ENCODE results near the gene NCCRP1. TPM values are rescaled to one million over a fixed set of nuclear protein-coding genes. Genes with fewer than 3 reads are reported as not detected.

Gene NCCRP1
- total and polyA plus RNA-seq, 7 experiments from 2014 or later: not detected

GRCh38 chr19:39190768-39191167 is 6.0 kb upstream of the NCCRP1 start:
- H3K36me3 Mint-ChIP-seq: no peaks in the 10 kb centered on the region
- POLR2A ChIA-PET: no interaction called here

GRCh38 chr19:39192846-39193245 is 3.9 kb upstream of the NCCRP1 start:
- Histone ChIP-seq H3K27me3 (ENCODE audit: control insufficient read depth in 2 of 2, insufficient read depth in 2 of 2, low read length in 2 of 2) (peaks cover 0 to 16% of the 10 kb centered on the region in 2 donors), H3K27ac (ENCODE audit: low read depth, low read length) (no peak overlapping the region), H3K4me3 (ENCODE audit: low read length) (no peak overlapping the region), H3K9me3 (ENCODE audit: control insufficient read depth in 2 of 3, low read length in 3 of 3) (no peaks in the 10 kb centered on the region), H3K36me3 (ENCODE audit: control insufficient read depth in 2 of 3, insufficient read depth in 3 of 3, low read length in 3 of 3) (no peaks in the 10 kb centered on the region), H3K4me1 (ENCODE audit: control insufficient read depth in 2 of 2, insufficient read depth in 2 of 2, low read length in 2 of 2) (peaks cover 9 to 16% of the 10 kb centered on the region in 2 donors)
- Mint-ChIP-seq H3K9me3 (no peaks in the 10 kb centered on the region), H3K4me1 (peaks cover 12 to 24% (median 19%) of the 10 kb centered on the region in 7 donors), H3K4me3 (no peak overlapping the region), H3K27me3 (peaks cover 31 to 62% (median 39%) of the 10 kb centered on the region in 5 donors), H3K27ac (no peak overlapping the region), H3K36me3 (peaks cover 0 to 2% (median 0%) of the 10 kb centered on the region in 5 donors)
- POLR2A ChIA-PET: no interaction called here
- intact Hi-C loops (cut with micrococcal nuclease): no loop called here
- DNase-seq: no peak
- CTCF ChIA-PET: no interaction called here
- no peak for ATAC-seq

More at GRCh38 chr19:39190768-39191167, 6.0 kb upstream of the NCCRP1 start:
- H3K9me3 ChIP-seq (ENCODE audit: control insufficient read depth in 2 of 3, low read length in 3 of 3): no peaks in the 10 kb centered on the region
- H3K4me1 ChIP-seq (ENCODE audit: control insufficient read depth in 2 of 2, insufficient read depth in 2 of 2, low read length in 2 of 2): peaks cover 2 to 4% of the 10 kb centered on the region in 2 donors
- ATAC-seq (no peak), DNase-seq (no peak)
- H3K27ac ChIP-seq (ENCODE audit: low read depth, low read length): no peak overlapping the region
- CTCF ChIA-PET: no interaction called here
- H3K4me3 ChIP-seq (ENCODE audit: low read length): no peak overlapping the region
- peaks cover 0 to 6% of the 10 kb centered on the region in 2 donors for H3K27me3 ChIP-seq (ENCODE audit: control insufficient read depth in 2 of 2, insufficient read depth in 2 of 2, low read length in 2 of 2)
- intact Hi-C loops (cut with micrococcal nuclease): no loop called here
- Mint-ChIP-seq H3K9me3 (no peaks in the 10 kb centered on the region), H3K4me3 (no peak overlapping the region), H3K4me1 (peaks cover 8 to 13% (median 9%) of the 10 kb centered on the region in 7 donors), H3K27me3 (peaks cover 22 to 51% (median 28%) of the 10 kb centered on the region in 5 donors), H3K27ac (no peak overlapping the region)
- H3K36me3 ChIP-seq (ENCODE audit: control insufficient read depth in 2 of 3, insufficient read depth in 3 of 3, low read length in 3 of 3): no peaks in the 10 kb centered on the region

GRCh38 chr19:39193803-39194202 is 3.0 kb upstream of the NCCRP1 start:
- intact Hi-C loops (cut with micrococcal nuclease): no loop called here
- DNase-seq: no peak
- H3K4me1 Mint-ChIP-seq: peaks cover 12 to 24% (median 19%) of the 10 kb centered on the region in 7 donors
- H3K27me3 Mint-ChIP-seq: peaks cover 34 to 68% (median 46%) of the 10 kb centered on the region in 5 donors
- CTCF ChIA-PET: no interaction called here
- no peak overlapping the region for H3K27ac Mint-ChIP-seq
- no peak for ATAC-seq
- Histone ChIP-seq H3K4me1 (ENCODE audit: control insufficient read depth in 2 of 2, insufficient read depth in 2 of 2, low read length in 2 of 2) (peaks cover 9 to 16% of the 10 kb centered on the region in 2 donors), H3K36me3 (ENCODE audit: control insufficient read depth in 2 of 3, insufficient read depth in 3 of 3, low read length in 3 of 3) (no peaks in the 10 kb centered on the region), H3K27ac (ENCODE audit: low read depth, low read length) (no peak overlapping the region), H3K4me3 (ENCODE audit: low read length) (no peak overlapping the region), H3K9me3 (ENCODE audit: control insufficient read depth in 2 of 3, low read length in 3 of 3) (no peaks in the 10 kb centered on the region), H3K27me3 (ENCODE audit: control insufficient read depth in 2 of 2, insufficient read depth in 2 of 2, low read length in 2 of 2) (peaks cover 0 to 16% of the 10 kb centered on the region in 2 donors)
- POLR2A ChIA-PET: no interaction called here
- peaks cover 0 to 2% (median 0%) of the 10 kb centered on the region in 5 donors for H3K36me3 Mint-ChIP-seq
- H3K9me3 Mint-ChIP-seq: no peaks in the 10 kb centered on the region
- no peak overlapping the region for H3K4me3 Mint-ChIP-seq

DNA sequence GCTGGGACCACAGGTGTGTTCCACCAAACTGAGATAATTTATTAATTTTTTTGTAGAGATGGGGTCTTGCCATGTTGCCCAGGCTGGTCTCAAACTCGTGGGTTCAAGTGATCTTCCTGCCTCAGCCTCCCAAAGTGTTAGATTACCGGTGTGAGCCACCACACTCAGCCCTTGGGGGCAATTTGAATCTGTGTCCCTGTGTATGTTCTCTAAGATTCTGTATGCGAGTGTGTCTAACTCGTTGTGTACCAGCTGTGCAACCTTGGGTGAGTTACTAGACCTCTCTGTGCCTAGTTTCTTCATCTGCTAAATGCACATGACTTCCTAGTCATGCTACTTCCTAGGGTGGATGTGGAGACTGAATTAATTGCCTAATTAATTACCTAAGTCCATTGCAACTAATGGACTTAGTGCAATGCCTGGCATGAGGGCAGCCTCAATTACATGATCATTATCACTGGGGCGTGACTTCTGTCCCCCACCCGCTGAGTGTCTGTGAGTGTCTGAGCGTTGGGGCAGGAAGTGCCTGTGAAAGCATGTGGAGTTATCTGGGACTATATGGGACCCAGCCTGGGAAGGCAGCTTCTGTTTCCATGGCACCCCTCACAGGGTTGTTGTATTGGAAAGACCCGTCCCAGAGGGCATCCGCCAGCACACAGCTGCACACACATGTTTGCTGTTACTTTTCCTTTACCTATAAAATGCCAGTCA is 1.8 kb upstream of the NCCRP1 start:
- Histone ChIP-seq H3K4me3 (ENCODE audit: low read length) (no peak overlapping the region), H3K9me3 (ENCODE audit: control insufficient read depth in 2 of 3, low read length in 3 of 3) (no peaks in the 10 kb centered on the region), H3K4me1 (ENCODE audit: control insufficient read depth in 2 of 2, insufficient read depth in 2 of 2, low read length in 2 of 2) (peaks cover 9 to 16% of the 10 kb centered on the region in 2 donors), H3K27ac (ENCODE audit: low read depth, low read length) (no peak overlapping the region), H3K27me3 (ENCODE audit: control insufficient read depth in 2 of 2, insufficient read depth in 2 of 2, low read length in 2 of 2) (peaks cover 0 to 19% of the 10 kb centered on the region in 2 donors), H3K36me3 (ENCODE audit: control insufficient read depth in 2 of 3, insufficient read depth in 3 of 3, low read length in 3 of 3) (no peaks in the 10 kb centered on the region)
- Mint-ChIP-seq H3K27ac (no peak overlapping the region), H3K4me3 (peak overlapping the region in 6 of 10 donors; percentile 8 to 74 (median 42)), H3K4me1 (peaks cover 12 to 24% (median 19%) of the 10 kb centered on the region in 7 donors), H3K36me3 (peaks cover 0 to 2% (median 0%) of the 10 kb centered on the region in 5 donors), H3K27me3 (peaks cover 30 to 74% (median 49%) of the 10 kb centered on the region in 5 donors), H3K9me3 (no peaks in the 10 kb centered on the region)
- intact Hi-C loops (cut with micrococcal nuclease): no loop called here
- DNase-seq (no peak), ATAC-seq (no peak)
- ChIA-PET POLR2A (no interaction called here), CTCF (no interaction called here)

DNA sequence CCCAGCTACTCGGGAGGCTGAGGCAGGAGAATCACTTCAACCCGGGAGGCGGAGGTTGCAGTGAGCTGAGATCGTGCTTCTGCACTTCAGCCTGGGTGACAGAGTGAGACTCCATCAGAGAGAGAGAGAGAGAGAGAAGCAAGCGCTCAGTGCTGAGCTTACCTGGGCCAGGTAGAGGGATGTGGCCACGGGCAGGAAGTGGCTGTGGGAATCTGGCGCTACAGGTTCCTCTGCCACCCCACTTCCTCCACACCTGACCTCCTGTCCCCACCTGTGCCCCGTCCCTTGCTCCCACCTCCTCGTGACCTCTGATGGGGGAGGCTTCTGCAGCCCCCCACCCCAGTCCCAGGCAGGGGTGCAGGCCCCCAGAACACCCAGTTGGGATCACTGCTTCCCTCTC is 1.0 kb upstream of the NCCRP1 start:
- Histone ChIP-seq H3K27ac (ENCODE audit: low read depth, low read length) (no peak overlapping the region), H3K9me3 (ENCODE audit: control insufficient read depth in 2 of 3, low read length in 3 of 3) (no peaks in the 10 kb centered on the region), H3K4me1 (ENCODE audit: control insufficient read depth in 2 of 2, insufficient read depth in 2 of 2, low read length in 2 of 2) (peaks cover 9 to 16% of the 10 kb centered on the region in 2 donors), H3K36me3 (ENCODE audit: control insufficient read depth in 2 of 3, insufficient read depth in 3 of 3, low read length in 3 of 3) (no peaks in the 10 kb centered on the region), H3K27me3 (ENCODE audit: control insufficient read depth in 2 of 2, insufficient read depth in 2 of 2, low read length in 2 of 2) (peaks cover 0 to 19% of the 10 kb centered on the region in 2 donors), H3K4me3 (ENCODE audit: low read length) (no peak overlapping the region)
- H3K4me1 Mint-ChIP-seq: peaks cover 12 to 24% (median 19%) of the 10 kb centered on the region in 7 donors
- H3K27me3 Mint-ChIP-seq: peaks cover 34 to 76% (median 53%) of the 10 kb centered on the region in 5 donors
- ATAC-seq (peak; percentile 43), DNase-seq (peak in 3 of 9 donors; percentile 10 to 26 (median 12))
- H3K4me3 Mint-ChIP-seq: peak overlapping the region in 7 of 10 donors; percentile 8 to 74 (median 42)
- H3K9me3 Mint-ChIP-seq: no peaks in the 10 kb centered on the region
- ChIA-PET CTCF (no interaction called here), POLR2A (no interaction called here)
- H3K36me3 Mint-ChIP-seq: peaks cover 0 to 2% (median 0%) of the 10 kb centered on the region in 5 donors
- peak overlapping the region in 1 of 9 donors; percentile 30 for H3K27ac Mint-ChIP-seq
- intact Hi-C loops (cut with micrococcal nuclease): no loop called here

DNA sequence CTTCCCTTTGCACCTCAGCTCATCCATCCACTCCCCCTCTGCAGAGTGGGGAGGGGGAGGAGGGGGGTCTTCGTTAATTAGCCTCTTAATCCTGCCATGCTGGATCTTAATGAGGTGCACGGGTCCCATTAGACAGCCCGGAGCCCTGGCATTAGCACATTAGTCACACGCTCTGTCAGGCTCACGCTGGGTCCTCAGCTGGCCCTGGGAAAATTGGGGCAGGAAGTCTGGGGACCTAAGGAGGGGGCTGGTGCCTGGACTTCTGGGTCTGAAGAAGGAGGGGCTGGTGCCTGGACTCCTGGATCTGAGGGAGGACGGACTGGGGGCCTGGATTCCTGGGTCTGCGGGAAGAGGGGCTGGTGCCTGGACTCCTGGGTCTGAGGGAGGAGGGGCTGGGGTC is 444 bp upstream of the NCCRP1 start:
- peaks cover 0 to 19% of the 10 kb centered on the region in 2 donors for H3K27me3 ChIP-seq (ENCODE audit: control insufficient read depth in 2 of 2, insufficient read depth in 2 of 2, low read length in 2 of 2)
- Mint-ChIP-seq H3K36me3 (peaks cover 0 to 2% (median 0%) of the 10 kb centered on the region in 5 donors), H3K4me3 (peak overlapping the region in 5 of 10 donors; percentile 12 to 74 (median 33)), H3K27ac (no peak overlapping the region), H3K27me3 (peaks cover 40 to 77% (median 57%) of the 10 kb centered on the region in 5 donors), H3K9me3 (no peaks in the 10 kb centered on the region), H3K4me1 (peaks cover 12 to 24% (median 19%) of the 10 kb centered on the region in 7 donors)
- H3K4me1 ChIP-seq (ENCODE audit: control insufficient read depth in 2 of 2, insufficient read depth in 2 of 2, low read length in 2 of 2): peaks cover 9 to 16% of the 10 kb centered on the region in 2 donors
- H3K9me3 ChIP-seq (ENCODE audit: control insufficient read depth in 2 of 3, low read length in 3 of 3): no peaks in the 10 kb centered on the region
- intact Hi-C loops (cut with micrococcal nuclease): no loop called here
- no peaks in the 10 kb centered on the region for H3K36me3 ChIP-seq (ENCODE audit: control insufficient read depth in 2 of 3, insufficient read depth in 3 of 3, low read length in 3 of 3)
- CTCF ChIA-PET: no interaction called here
- H3K27ac ChIP-seq (ENCODE audit: low read depth, low read length): no peak overlapping the region
- H3K4me3 ChIP-seq (ENCODE audit: low read length): no peak overlapping the region
- DNase-seq (no peak), ATAC-seq (peak; percentile 4)
- POLR2A ChIA-PET: no interaction called here

Data from naive thymus-derived CD4-positive, alpha-beta T cell (primary cell).